ENCODE results near the gene HOXD9. TPM values are rescaled to one million over a fixed set of nuclear protein-coding genes. Genes with fewer than 3 reads are reported as not detected.

HOXD9 gene
- total RNA-seq, 1 donor from 2014 or later: 0.16 TPM

DNA sequence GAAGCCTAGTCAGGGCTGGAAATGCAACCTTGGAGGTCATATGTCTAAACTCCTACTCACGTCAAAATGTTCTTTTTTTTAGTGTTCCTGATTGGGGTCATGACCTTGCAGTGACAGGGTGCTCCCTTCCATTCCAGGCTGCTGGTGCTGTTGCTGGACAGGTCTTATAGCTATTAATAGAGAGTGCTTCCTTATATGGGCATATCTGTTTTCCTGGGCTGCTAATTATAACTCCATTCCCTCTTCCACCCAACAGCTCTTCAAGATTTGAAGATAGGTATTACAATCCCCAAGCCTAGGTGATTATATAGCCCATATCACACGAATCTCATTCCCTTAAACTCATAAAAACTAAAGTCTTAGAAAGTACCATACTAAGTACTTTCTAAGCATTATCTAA lies 47.2 kb downstream of the HOXD9 start:
- intact Hi-C loops (cut with micrococcal nuclease): no loop called here
- Histone ChIP-seq H3K9me3 (replicated peaks) (no peaks in the 10 kb centered on the region), H3K4me1 (peaks cover 22% of the 10 kb centered on the region), H3K36me3 (no peaks in the 10 kb centered on the region), H3K27me3 (ENCODE audit: low read depth) (peaks cover 100% of the 10 kb centered on the region), H3K27ac (replicated peaks) (no peak overlapping the region), H3K4me3 (no peak overlapping the region)
- TF ChIP-seq, protein P1, sequence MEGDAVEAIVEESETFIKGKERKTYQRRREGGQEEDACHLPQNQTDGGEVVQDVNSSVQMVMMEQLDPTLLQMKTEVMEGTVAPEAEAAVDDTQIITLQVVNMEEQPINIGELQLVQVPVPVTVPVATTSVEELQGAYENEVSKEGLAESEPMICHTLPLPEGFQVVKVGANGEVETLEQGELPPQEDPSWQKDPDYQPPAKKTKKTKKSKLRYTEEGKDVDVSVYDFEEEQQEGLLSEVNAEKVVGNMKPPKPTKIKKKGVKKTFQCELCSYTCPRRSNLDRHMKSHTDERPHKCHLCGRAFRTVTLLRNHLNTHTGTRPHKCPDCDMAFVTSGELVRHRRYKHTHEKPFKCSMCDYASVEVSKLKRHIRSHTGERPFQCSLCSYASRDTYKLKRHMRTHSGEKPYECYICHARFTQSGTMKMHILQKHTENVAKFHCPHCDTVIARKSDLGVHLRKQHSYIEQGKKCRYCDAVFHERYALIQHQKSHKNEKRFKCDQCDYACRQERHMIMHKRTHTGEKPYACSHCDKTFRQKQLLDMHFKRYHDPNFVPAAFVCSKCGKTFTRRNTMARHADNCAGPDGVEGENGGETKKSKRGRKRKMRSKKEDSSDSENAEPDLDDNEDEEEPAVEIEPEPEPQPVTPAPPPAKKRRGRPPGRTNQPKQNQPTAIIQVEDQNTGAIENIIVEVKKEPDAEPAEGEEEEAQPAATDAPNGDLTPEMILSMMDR (IDR thresholded peaks at IDR 0.05; ENCODE audit: borderline replicate concordance): no peak
- DNase-seq: no peak

- TF ChIP-seq, protein P1 (IDR thresholded peaks at IDR 0.05; ENCODE audit: borderline replicate concordance): no peak
- peaks cover 20% of the 10 kb centered on the region for H3K4me1 ChIP-seq
- H3K4me3 ChIP-seq: no peak overlapping the region
- no peak for DNase-seq
- H3K27ac ChIP-seq (replicated peaks): no peak overlapping the region
- peaks cover 100% of the 10 kb centered on the region for H3K27me3 ChIP-seq (ENCODE audit: low read depth)
- intact Hi-C loops (cut with micrococcal nuclease): no loop called here
- H3K36me3 ChIP-seq: no peaks in the 10 kb centered on the region
- no peaks in the 10 kb centered on the region for H3K9me3 ChIP-seq (replicated peaks)
Observed at GRCh38 chr2:176170602-176171305, 48.2 kb downstream of the HOXD9 start.

GRCh38 chr2:176171351-176172006 lies 49.0 kb downstream of the HOXD9 start:
- no peak for DNase-seq
- Histone ChIP-seq H3K4me3 (peak overlapping the region; percentile 10), H3K36me3 (no peaks in the 10 kb centered on the region), H3K27ac (replicated peaks) (no peak overlapping the region), H3K4me1 (peaks cover 20% of the 10 kb centered on the region), H3K9me3 (replicated peaks) (no peaks in the 10 kb centered on the region), H3K27me3 (ENCODE audit: low read depth) (peaks cover 100% of the 10 kb centered on the region)
- TF ChIP-seq, protein P1 (IDR thresholded peaks at IDR 0.05; ENCODE audit: borderline replicate concordance): no peak
- intact Hi-C loops (cut with micrococcal nuclease): no loop called here

DNA sequence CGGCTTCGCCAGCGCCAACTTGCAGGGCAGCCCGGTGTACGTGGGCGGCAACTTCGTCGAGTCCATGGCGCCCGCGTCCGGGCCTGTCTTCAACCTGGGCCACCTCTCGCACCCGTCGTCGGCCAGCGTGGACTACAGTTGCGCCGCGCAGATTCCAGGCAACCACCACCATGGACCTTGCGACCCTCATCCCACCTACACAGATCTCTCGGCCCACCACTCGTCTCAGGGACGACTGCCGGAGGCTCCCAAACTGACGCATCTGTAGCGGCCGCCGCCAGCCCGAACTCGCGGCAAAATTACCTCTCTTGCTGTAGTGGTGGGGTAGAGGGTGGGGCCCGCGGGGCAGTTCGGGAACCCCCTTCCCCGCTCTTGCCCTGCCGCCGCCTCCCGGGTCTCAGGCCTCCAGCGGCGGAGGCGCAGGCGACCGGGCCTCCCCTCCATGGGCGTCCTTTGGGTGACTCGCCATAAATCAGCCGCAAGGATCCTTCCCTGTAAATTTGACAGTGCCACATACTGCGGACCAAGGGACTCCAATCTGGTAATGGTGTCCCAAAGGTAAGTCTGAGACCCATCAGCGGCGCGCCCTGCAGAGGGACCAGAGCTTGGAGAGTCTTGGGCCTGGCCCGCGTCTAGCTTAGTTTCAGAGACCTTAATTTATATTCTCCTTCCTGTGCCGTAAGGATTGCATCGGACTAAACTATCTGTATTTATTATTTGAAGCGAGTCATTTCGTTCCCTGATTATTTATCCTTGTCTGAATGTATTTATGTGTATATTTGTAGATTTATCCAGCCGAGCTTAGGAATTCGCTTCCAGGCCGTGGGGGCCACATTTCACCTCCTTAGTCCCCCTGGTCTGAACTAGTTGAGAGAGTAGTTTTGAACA lies 49.7 kb downstream of the HOXD9 start:
- peaks cover 100% of the 10 kb centered on the region for H3K27me3 ChIP-seq (ENCODE audit: low read depth)
- intact Hi-C loops (cut with micrococcal nuclease): no loop called here
- H3K4me1 ChIP-seq: peaks cover 20% of the 10 kb centered on the region
- H3K36me3 ChIP-seq: no peaks in the 10 kb centered on the region
- TF ChIP-seq, protein P1 (IDR thresholded peaks at IDR 0.05; ENCODE audit: borderline replicate concordance): no peak
- DNase-seq: no peak
- no peak overlapping the region for H3K27ac ChIP-seq (replicated peaks)
- H3K4me3 ChIP-seq: peak overlapping the region; percentile 10
- no peaks in the 10 kb centered on the region for H3K9me3 ChIP-seq (replicated peaks)

DNA sequence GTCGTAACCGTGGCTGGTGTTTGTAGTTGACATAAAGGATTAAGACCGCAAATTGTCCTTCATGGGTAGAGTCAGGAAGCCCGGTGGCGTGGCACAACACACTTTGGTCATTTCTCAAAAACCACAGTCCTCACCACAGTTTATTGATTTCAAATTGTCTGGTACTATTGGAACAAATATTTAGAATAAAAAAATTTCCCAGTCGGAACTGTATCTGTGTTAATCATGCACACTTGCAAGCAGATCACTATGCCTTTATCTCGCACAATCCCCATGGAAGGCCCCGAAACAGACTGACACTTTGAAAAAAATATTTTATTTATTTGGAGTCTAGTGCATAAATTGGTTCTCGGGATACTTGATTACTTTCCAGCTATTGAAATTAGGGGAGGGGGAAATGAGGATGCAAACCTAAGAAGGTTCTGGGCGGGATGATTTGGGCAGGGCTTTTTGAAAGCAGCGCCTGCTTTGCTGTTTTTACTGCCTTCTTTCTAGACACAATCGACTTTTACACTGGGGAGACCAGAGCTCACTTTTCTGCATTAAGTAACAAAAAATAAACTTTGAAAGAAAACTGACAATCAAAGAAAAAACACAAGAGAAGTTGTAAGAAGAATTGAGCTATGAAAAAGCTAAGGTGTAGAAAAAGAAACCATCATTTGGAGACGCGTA lies 50.5 kb downstream of the HOXD9 start:
- no peak overlapping the region for H3K4me3 ChIP-seq
- no peaks in the 10 kb centered on the region for H3K9me3 ChIP-seq (replicated peaks)
- TF ChIP-seq, protein P1 (IDR thresholded peaks at IDR 0.05; ENCODE audit: borderline replicate concordance): no peak
- H3K36me3 ChIP-seq: no peaks in the 10 kb centered on the region
- peaks cover 100% of the 10 kb centered on the region for H3K27me3 ChIP-seq (ENCODE audit: low read depth)
- no peak overlapping the region for H3K27ac ChIP-seq (replicated peaks)
- DNase-seq: no peak
- intact Hi-C loops (cut with micrococcal nuclease): no loop called here
- H3K4me1 ChIP-seq: peaks cover 24% of the 10 kb centered on the region

Measured in left ventricle myocardium inferior (tissue), 1 donor.